Measurements from ENCODE around the gene IMMP2L. TPM values are rescaled to one million over a fixed set of nuclear protein-coding genes. Genes with fewer than 3 reads are reported as not detected.

The IMMP2L gene
- total and polyA plus RNA-seq, 2 of the 4 experiments (the other 2 are of a cell fraction) = 5.8 to 9.3 TPM

GRCh38 chr7:110647266-110647665, 915.0 kb downstream of the IMMP2L start:
- WGBS, 2 experiments (ENCODE audit: extremely low coverage in 2 of 2, insufficient read length in 1 of 2) = 86% methylated on average over 2 of the region's 4 CpGs; no CpG with 5 or more reads in 1 of the 2 experiments
- Histone ChIP-seq H3K4me1 (ENCODE audit: control insufficient read depth, insufficient read depth, low read length) (no peaks in the 10 kb centered on the region), H3K9me1 (ENCODE audit: insufficient read depth, low read length) (no peaks in the 10 kb centered on the region), H3K56ac (ENCODE audit: extremely low read depth, insufficient read depth, low read length) (no peak overlapping the region), H3K9me3 (ENCODE audit: control insufficient read depth, insufficient read depth, low read length) (no peaks in the 10 kb centered on the region), H2BK20ac (ENCODE audit: low read depth, low read length) (no peak overlapping the region), H2BK120ac (ENCODE audit: low read depth, low read length) (no peak overlapping the region), H3K18ac (ENCODE audit: low read depth, low read length) (no peak overlapping the region), H3K79me1 (ENCODE audit: low read depth in 1 of 2, low read length in 2 of 2) (no peaks in the 10 kb centered on the region), H2AK5ac (ENCODE audit: low read depth, low read length) (no peak overlapping the region), H2BK5ac (ENCODE audit: low read depth, low read length, poor library complexity, severe bottlenecking) (no peak overlapping the region), H4K5ac (ENCODE audit: low read depth, low read length) (no peak overlapping the region), H3K4me2 (ENCODE audit: low read depth, low read length) (no peak overlapping the region), H3K4ac (ENCODE audit: low read depth, low read length) (no peak overlapping the region), H3K4me3 (ENCODE audit: insufficient read depth, low read depth, low read length) (no peak overlapping the region), H3K9ac (ENCODE audit: low read depth, low read length) (no peak overlapping the region), H3K27ac (ENCODE audit: insufficient read depth, low read length) (no peak overlapping the region), H3K23ac (ENCODE audit: low read depth, low read length) (no peak overlapping the region), H2BK15ac (ENCODE audit: low read depth, low read length) (no peak overlapping the region), H2AK9ac (replicated peaks; ENCODE audit: low read depth, low read length, poor library complexity) (no peak overlapping the region), H3K36me3 (ENCODE audit: control insufficient read depth, insufficient read depth, low read length) (no peaks in the 10 kb centered on the region), H3K14ac (replicated peaks; ENCODE audit: low read depth, low read length) (no peak overlapping the region), H4K20me1 (ENCODE audit: insufficient read depth, low read length) (no peaks in the 10 kb centered on the region), H4K91ac (ENCODE audit: insufficient read depth, low read depth, low read length) (no peak overlapping the region), H3K27me3 (ENCODE audit: control insufficient read depth, insufficient read depth, low read length) (no peaks in the 10 kb centered on the region), H2AFZ (replicated peaks; ENCODE audit: low read length, poor library complexity) (no peak overlapping the region), H4K8ac (ENCODE audit: low read depth in 2 of 2, low read length in 2 of 2) (no peak overlapping the region)
- ATAC-seq (ENCODE audit: low read depth) (no peak), DNase-seq (no peak)
- TF ChIP-seq RFX5 (IDR thresholded peaks at IDR 0.05; ENCODE audit: low read depth, low read length) = no peak
- no peak for TF ChIP-seq MAFK (IDR thresholded peaks at IDR 0.05; ENCODE audit: low read depth, low read length)
- POLR2A ChIA-PET (ENCODE audit: unreplicated experiment) = no interaction called here
- BruUV-seq (replicated peaks) = no TSS peak
- intact Hi-C loops (cut with micrococcal nuclease) = no loop called here
- in situ Hi-C loops (cut with MboI; ENCODE audit: low sequenced_read_pairs) = no loop called here
- dilution Hi-C loops (cut with HindIII; ENCODE audit: low sequenced_read_pairs, unreplicated experiment) = no loop called here
- CTCF ChIA-PET = no interaction called here
